Neuronal stem cell (in vitro differentiated cells): ENCODE measurements around the gene SPC24.

Experiments used
- DNase-seq: peaks from one replicate; pipeline ENCODE4 v3.0.0-alpha.2; 2013; ENCODE audit warnings: low spot score
- H2AFZ ChIP-seq: one replicate; pipeline ENCODE4 v1.6.1; 2013; ENCODE audit warnings: mild to moderate bottlenecking, low read length, inconsistent platforms
- H2AK5ac ChIP-seq: 2 replicates; pipeline ENCODE4 v1.6.1; 2013; ENCODE audit warnings: low read depth, mild to moderate bottlenecking, inconsistent platforms, low read length, moderate library complexity, mixed read lengths
- H2BK120ac ChIP-seq: 2 replicates; pipeline ENCODE4 v1.6.1; 2013; ENCODE audit warnings: low read depth, mild to moderate bottlenecking, inconsistent platforms, low read length, moderate library complexity, mixed read lengths
- H2BK12ac ChIP-seq: one replicate; pipeline ENCODE4 v1.6.1; 2013; ENCODE audit warnings: low read length, inconsistent platforms
- H2BK15ac ChIP-seq: 2 replicates; pipeline ENCODE4 v1.6.1; 2013; ENCODE audit warnings: mild to moderate bottlenecking, low read length, inconsistent platforms, mixed read lengths
- H2BK5ac ChIP-seq: one replicate; pipeline ENCODE4 v1.6.1; 2013; ENCODE audit warnings: inconsistent platforms, mild to moderate bottlenecking, low read length, moderate library complexity
- H3K14ac ChIP-seq: one replicate; pipeline ENCODE4 v1.6.1; 2013; ENCODE audit warnings: low read length, inconsistent platforms
- H3K18ac ChIP-seq: 2 replicates; pipeline ENCODE4 v1.6.1; 2013; ENCODE audit warnings: low read length, inconsistent platforms
- H3K23ac ChIP-seq: 2 replicates; pipeline ENCODE4 v1.6.1; 2013; ENCODE audit warnings: low read depth, mild to moderate bottlenecking, mixed read lengths, low read length, inconsistent platforms; ENCODE audit not compliant: poor library complexity
- H3K27ac ChIP-seq: replicated peaks from 3 replicates; pipeline ENCODE4 v1.5.1; 2013; ENCODE audit warnings: low read length, inconsistent platforms
- H3K27me3 ChIP-seq, 3 experiments: 2 replicates each; pipeline ENCODE4 v1.6.1; 2013; ENCODE audit warnings: low read length in 3 of 3, mild to moderate bottlenecking in 2 of 3, inconsistent platforms in 1 of 3, low read depth in 1 of 3, mixed read lengths in 1 of 3, moderate library complexity in 1 of 3; ENCODE audit not compliant: control insufficient read depth in 3 of 3, insufficient read depth in 3 of 3
- H3K36me3 ChIP-seq, 2 donors: replicated peaks in 1 of 2; 2 replicates each; pipeline ENCODE4 v1.6.1; 2013; ENCODE audit warnings: low read length in 2 of 2; ENCODE audit not compliant: control insufficient read depth in 2 of 2, insufficient read depth in 2 of 2
- H3K4ac ChIP-seq: 2 replicates; pipeline ENCODE4 v1.6.1; 2013; ENCODE audit warnings: inconsistent platforms, mild to moderate bottlenecking, low read length, moderate library complexity
- H3K4me1 ChIP-seq, 2 donors: 1 replicate in 1 of 2; 2 replicates in 1 of 2; pipeline ENCODE4 v1.6.1; 2013; ENCODE audit warnings: low read length in 2 of 2, low read depth in 1 of 2; ENCODE audit not compliant: control insufficient read depth in 2 of 2, insufficient read depth in 1 of 2
- H3K4me2 ChIP-seq: one replicate; pipeline ENCODE4 v1.6.1; 2013; ENCODE audit warnings: mild to moderate bottlenecking, low read length, inconsistent platforms; ENCODE audit not compliant: insufficient read depth, poor library complexity, severe bottlenecking
- H3K4me3 ChIP-seq, 2 donors: 2 replicates each; pipeline ENCODE4 v1.5.1; 2013; ENCODE audit warnings: low read length in 2 of 2, mild to moderate bottlenecking in 2 of 2, inconsistent platforms in 1 of 2, moderate library complexity in 1 of 2
- H3K79me1 ChIP-seq: one replicate; pipeline ENCODE4 v1.6.1; 2013; ENCODE audit warnings: low read depth, mild to moderate bottlenecking, inconsistent platforms, low read length, moderate library complexity
- H3K9ac ChIP-seq: one replicate; pipeline ENCODE4 v1.6.1; 2013; ENCODE audit warnings: mild to moderate bottlenecking, low read depth, low read length, inconsistent platforms; ENCODE audit not compliant: poor library complexity
- H3K9me3 ChIP-seq, 2 donors: replicated peaks in 1 of 2; 2 replicates each; pipeline versions ENCODE3 to v1.6.1; 2013; ENCODE audit warnings: low read length in 2 of 2, mild to moderate bottlenecking in 2 of 2, inconsistent platforms in 1 of 2, low read depth in 1 of 2, mixed read lengths in 1 of 2, moderate library complexity in 1 of 2; ENCODE audit not compliant: control insufficient read depth in 2 of 2, insufficient read depth in 1 of 2
- H4K8ac ChIP-seq: one replicate; pipeline ENCODE4 v1.6.1; 2013; ENCODE audit warnings: low read depth, mild to moderate bottlenecking, inconsistent platforms, low read length, moderate library complexity
- H4K91ac ChIP-seq: one replicate; pipeline ENCODE4 v1.6.1; 2013; ENCODE audit warnings: low read length, low read depth, mild to moderate bottlenecking, inconsistent platforms; ENCODE audit not compliant: poor library complexity
- WGBS, 2 donors: extraction: QIAGEN DNeasy Blood & Tissue Kit; methylation state at CpG; one replicate each; pipeline ENCODE4 v1.1.7; 2013; ENCODE audit warnings: missing lambda C conversion rate in 2 of 2, mixed read lengths in 1 of 2; ENCODE audit not compliant: insufficient read length in 2 of 2, insufficient replicate concordance in 1 of 2; ENCODE audit errors: extremely low coverage in 2 of 2; 5-methylcytosine and 5-hydroxymethylcytosine counted together

SPC24 gene

GRCh38 chr19:11191934-11192333, 36.4 kb upstream of the SPC24 start:
- Histone ChIP-seq H3K4me3 (no peak overlapping the region), H2BK15ac (no peak overlapping the region), H3K27me3 (no peaks in the 10 kb centered on the region), H2AFZ (no peak overlapping the region), H4K8ac (no peak overlapping the region), H3K27ac (no peak overlapping the region), H3K9me3 (no peaks in the 10 kb centered on the region), H2AK5ac (no peak overlapping the region), H3K23ac (no peak overlapping the region), H2BK5ac (no peak overlapping the region), H3K18ac (no peak overlapping the region), H3K4ac (no peak overlapping the region), H3K4me1 (peaks cover 2 to 7% of the 10 kb centered on the region in 2 donors), H3K4me2 (no peak overlapping the region), H3K9ac (no peak overlapping the region), H2BK120ac (no peak overlapping the region), H4K91ac (no peak overlapping the region), H3K14ac (no peak overlapping the region), H2BK12ac (no peak overlapping the region), H3K36me3 (peaks cover 3 to 49% of the 10 kb centered on the region in 2 donors), H3K79me1 (no peaks in the 10 kb centered on the region)
- DNase-seq, result no peak
- WGBS, 2 donors, result no CpG with 5 or more reads among the region's 5 CpGs

- no peak overlapping the region for H2BK5ac ChIP-seq
- H2BK120ac ChIP-seq, result no peak overlapping the region
- no peak overlapping the region for H3K4ac ChIP-seq
- no peak overlapping the region for H2AK5ac ChIP-seq
- DNase-seq, result no peak
- no peaks in the 10 kb centered on the region for H3K9me3 ChIP-seq
- H3K9ac ChIP-seq, result no peak overlapping the region
- no CpG with 5 or more reads among the region's 8 CpGs for WGBS, 2 donors
- H2BK15ac ChIP-seq, result no peak overlapping the region
- H4K91ac ChIP-seq, result no peak overlapping the region
- H2BK12ac ChIP-seq, result no peak overlapping the region
- H3K36me3 ChIP-seq, result peaks cover 3 to 55% of the 10 kb centered on the region in 2 donors
- no peak overlapping the region for H2AFZ ChIP-seq
- H3K79me1 ChIP-seq, result no peaks in the 10 kb centered on the region
- no peak overlapping the region for H3K23ac ChIP-seq
- no peaks in the 10 kb centered on the region for H3K27me3 ChIP-seq
- no peak overlapping the region for H3K18ac ChIP-seq
- no peak overlapping the region for H3K27ac ChIP-seq
- no peak overlapping the region for H3K14ac ChIP-seq
- H3K4me1 ChIP-seq, result peaks cover 0 to 7% of the 10 kb centered on the region in 2 donors
- H3K4me2 ChIP-seq, result no peak overlapping the region
- no peak overlapping the region for H3K4me3 ChIP-seq
- no peak overlapping the region for H4K8ac ChIP-seq
Measured at GRCh38 chr19:11191273-11191755, 35.7 kb upstream of the SPC24 start.

- peaks cover 3 to 53% of the 10 kb centered on the region in 2 donors for H3K36me3 ChIP-seq
- H3K4ac ChIP-seq, result no peak overlapping the region
- no peaks in the 10 kb centered on the region for H3K79me1 ChIP-seq
- no peak overlapping the region for H3K4me2 ChIP-seq
- no peaks in the 10 kb centered on the region for H3K9me3 ChIP-seq
- H2AK5ac ChIP-seq, result no peak overlapping the region
- no peak overlapping the region for H4K8ac ChIP-seq
- WGBS, 2 donors, result no CpG with 5 or more reads among the region's 8 CpGs
- H3K9ac ChIP-seq, result no peak overlapping the region
- no peak overlapping the region for H2BK12ac ChIP-seq
- no peak overlapping the region for H2BK15ac ChIP-seq
- H3K14ac ChIP-seq, result no peak overlapping the region
- H3K27me3 ChIP-seq, result no peaks in the 10 kb centered on the region
- H2BK5ac ChIP-seq, result no peak overlapping the region
- no peak overlapping the region for H2AFZ ChIP-seq
- H4K91ac ChIP-seq, result no peak overlapping the region
- no peak overlapping the region for H3K27ac ChIP-seq
- DNase-seq, result no peak
- no peak overlapping the region for H3K23ac ChIP-seq
- peaks cover 0 to 5% of the 10 kb centered on the region in 2 donors for H3K4me1 ChIP-seq
- no peak overlapping the region for H3K4me3 ChIP-seq
- H3K18ac ChIP-seq, result no peak overlapping the region
- no peak overlapping the region for H2BK120ac ChIP-seq
Measured at GRCh38 chr19:11190501-11190900, 34.9 kb upstream of the SPC24 start.

- H2BK120ac ChIP-seq, result no peak overlapping the region
- 100% methylated on average over 2 of the region's 9 CpGs; no CpG with 5 or more reads in 1 of the 2 donors for WGBS, 2 donors
- no peak overlapping the region for H2BK12ac ChIP-seq
- no peak overlapping the region for H3K18ac ChIP-seq
- H4K8ac ChIP-seq, result no peak overlapping the region
- H3K4me3 ChIP-seq, result no peak overlapping the region
- H3K27ac ChIP-seq, result no peak overlapping the region
- no peak for DNase-seq
- H3K36me3 ChIP-seq, result peaks cover 3 to 45% of the 10 kb centered on the region in 2 donors
- no peak overlapping the region for H4K91ac ChIP-seq
- no peaks in the 10 kb centered on the region for H3K79me1 ChIP-seq
- no peaks in the 10 kb centered on the region for H3K4me1 ChIP-seq
- peaks cover 0 to 8% of the 10 kb centered on the region in 2 donors for H3K9me3 ChIP-seq
- no peak overlapping the region for H2AFZ ChIP-seq
- no peak overlapping the region for H2BK5ac ChIP-seq
- H3K9ac ChIP-seq, result no peak overlapping the region
- H3K14ac ChIP-seq, result no peak overlapping the region
- no peak overlapping the region for H3K4ac ChIP-seq
- no peak overlapping the region for H3K23ac ChIP-seq
- H2AK5ac ChIP-seq, result no peak overlapping the region
- no peaks in the 10 kb centered on the region for H3K27me3 ChIP-seq
- H3K4me2 ChIP-seq, result no peak overlapping the region
- H2BK15ac ChIP-seq, result no peak overlapping the region
Measured at GRCh38 chr19:11187441-11187840, 31.9 kb upstream of the SPC24 start.
